ENCODE results near the gene ATN1. TPM values are rescaled to one million over a fixed set of nuclear protein-coding genes. Genes with fewer than 3 reads are reported as not detected.

ATN1 gene
- total and polyA plus RNA-seq, 9 of the 15 experiments (the other 6 are each of a cell fraction or from before 2014, with no cell fraction given): 0.15 to 49.8 (median 2.7) TPM

GRCh38 chr12:6943389-6943721 is 15.6 kb downstream of the ATN1 start:
- peak overlapping the region; percentile 94 for H3K4me2 ChIP-seq (ENCODE audit: insufficient read depth, low read length)
- under 1% methylated on average over 13 of the region's 13 CpGs for WGBS (ENCODE audit: insufficient coverage, low coverage, missing lambda C conversion rate)
- POLR2A ChIA-PET: interaction anchor here (0.6 to 6.3 kb wide), 28 partner anchors 11 to 473 kb away, joined by 3 to 98 read pairs (median 6); partner anchors contain the start of genes ATN1, C1RL, SPSB2 and TPI1
- no peaks in the 10 kb centered on the region for H3K27me3 ChIP-seq (ENCODE audit: control insufficient read depth in 2 of 2, insufficient read depth in 2 of 2, low read length in 2 of 2)
- peak; percentile 73 for ATAC-seq
- H3K9ac ChIP-seq (ENCODE audit: insufficient read depth in 1 of 2, low read depth in 2 of 2, low read length in 2 of 2): peak overlapping the region; percentile 86 to 90; a peak in 3 of 4 replicates
- peaks cover 36% of the 10 kb centered on the region; the same call in 2 of the 3 replicates for H3K36me3 ChIP-seq (ENCODE audit: control insufficient read depth, insufficient read depth, low read length)
- H3K79me2 ChIP-seq (ENCODE audit: control insufficient read depth, insufficient read depth, low read length): peaks cover 13% of the 10 kb centered on the region
- CTCF ChIA-PET (ENCODE audit: low intra/inter-chr PET ratio): interaction anchor here (1.8 to 2.3 kb wide), 2 partner anchors 18 to 100 kb away, joined by 13 to 14 read pairs; no protein-coding TSS in a partner anchor
- FAIRE-seq: peak; percentile 98
- H4K20me1 ChIP-seq (replicated peaks; ENCODE audit: control insufficient read depth, insufficient read depth, low read length): no peaks in the 10 kb centered on the region
- peak overlapping the region; percentile 49; the same call in 1 of the 2 replicates for H3K4me3 ChIP-seq
- no TSS peak for BruUV-seq (replicated peaks)
- H3K9me3 ChIP-seq (replicated peaks; ENCODE audit: control insufficient read depth, insufficient read depth, low read depth, low read length): no peaks in the 10 kb centered on the region
- intact Hi-C loops (cut with micrococcal nuclease) (loop anchor here (5.0 kb wide), 1 partner anchor 76 kb away; the partner anchor contains the start of gene TPI1), in situ Hi-C loops (cut with MboI) (loop anchor here (5.0 kb wide), 1 partner anchor 76 kb away; the partner anchor contains the start of gene TPI1)
- peak; percentile 69 to 90 (median 78) for DNase-seq (ENCODE audit: extremely low read depth in 1 of 4, low spot score in 3 of 4)
- peak overlapping the region; percentile 58; the same call in 1 of the 2 replicates for H2AFZ ChIP-seq (ENCODE audit: low read depth, low read length)
- peak overlapping the region; percentile 96 for H3K27ac ChIP-seq (ENCODE audit: extremely low read depth, low read depth, low read length)
- no peaks in the 10 kb centered on the region for H3K9me1 ChIP-seq (ENCODE audit: control insufficient read depth, insufficient read depth, low read length)
- peaks cover 18 to 53% of the 10 kb centered on the region in 2 experiments for H3K4me1 ChIP-seq (replicated peaks in 1 of 2; ENCODE audit: control insufficient read depth in 2 of 2, insufficient read depth in 2 of 2, low read length in 2 of 2)
- TF ChIP-seq FOS (IDR thresholded peaks at IDR 0.05; ENCODE audit: extremely low read depth, insufficient read length) (peak; percentile 38), NFYB (IDR thresholded peaks at IDR 0.05; ENCODE audit: extremely low read depth, insufficient read length) (peak; percentile 56), RCOR1 (IDR thresholded peaks at IDR 0.05; ENCODE audit: borderline replicate concordance in 1 of 2, low read depth in 2 of 2, low read length in 2 of 2) (peak; percentile 42 to 57; a peak in 2 of 4 replicates), TAF1 (IDR thresholded peaks at IDR 0.05; ENCODE audit: control insufficient read depth, extremely low read depth, insufficient read depth, low read length, severe bottlenecking) (peak; percentile 30), PTBP1 (IDR thresholded peaks at IDR 0.05; ENCODE audit: low read depth, low read length) (no peak), HDAC3 (IDR thresholded peaks at IDR 0.05; ENCODE audit: borderline replicate concordance, partially characterized antibody) (no peak), ZNF395 (CRISPR knock-in tag; IDR thresholded peaks at IDR 0.05) (peak; percentile 63; the same call in 1 of the 2 replicates), PHF21A (IDR thresholded peaks at IDR 0.05; ENCODE audit: borderline replicate concordance, low read depth) (peak; percentile 79; the same call in 1 of the 2 replicates), MEIS2 (IDR thresholded peaks at IDR 0.05; ENCODE audit: partially characterized antibody) (no peak), ZFX (CRISPR knock-in tag; IDR thresholded peaks at IDR 0.05) (peak; percentile 90), ZNF589 (CRISPR knock-in tag; IDR thresholded peaks at IDR 0.05; ENCODE audit: low read depth) (0 out of 2 replicates have a peak, but pooled peaks have one; percentile 25), BACH1 (tag; IDR thresholded peaks at IDR 0.05) (peak; percentile 48; the same call in 1 of the 2 replicates), KLF13 (tag; IDR thresholded peaks at IDR 0.05; ENCODE audit: borderline replicate concordance, low read depth) (no peak), FOXJ2 (tag; IDR thresholded peaks at IDR 0.05) (0 out of 2 replicates have a peak, but pooled peaks have one; percentile 64), MBD2 (IDR thresholded peaks at IDR 0.05; ENCODE audit: borderline replicate concordance, low read depth) (no peak), PBX2 (CRISPR knock-in tag; IDR thresholded peaks at IDR 0.05; ENCODE audit: low read depth) (0 out of 2 replicates have a peak, but pooled peaks have one; percentile 21), PBX2 (tag; conservative IDR thresholded peaks at IDR 0.05; ENCODE audit: low read depth) (peak; percentile 83), GATAD2B (IDR thresholded peaks at IDR 0.05; ENCODE audit: borderline replicate concordance) (peak; percentile 31; the same call in 1 of the 2 replicates)

Measured in K562 (cell line).